GM23338 (cell line): Measurements from ENCODE around the gene HTRA1. TPM values are rescaled to one million over a fixed set of nuclear protein-coding genes. Genes with fewer than 3 reads are reported as not detected.

Experiments
- ATAC-seq: fragments of 200-7000 bp; cut with Tn5 transposase; 3 replicates; pipeline ENCODE4 v1.9.1; 2020
- DNase-seq: peaks from one replicate; pipeline ENCODE4 v3.0.0-alpha.2; 2015; ENCODE audit warnings: low spot score
- H2AFZ ChIP-seq: fragments of 200-600 bp; sonication (generic); 2 replicates; pipeline ENCODE4 v1.8.0; 2016; ENCODE audit warnings: antibody characterized with exemption, mild to moderate bottlenecking, moderate library complexity
- H3F3A ChIP-seq: fragments of 200-600 bp; sonication (generic); replicated peaks from 2 replicates; pipeline ENCODE4 v1.8.0; 2017; ENCODE audit warnings: antibody characterized with exemption, mixed run types, low read depth
- H3K27ac ChIP-seq: fragments of 200-600 bp; sonication (generic); 2 replicates; pipeline ENCODE4 v1.6.1; 2016; ENCODE audit warnings: low read depth
- H3K27me3 ChIP-seq: fragments of 200-600 bp; sonication (generic); 2 replicates; pipeline ENCODE4 v1.8.0; 2016; ENCODE audit warnings: mild to moderate bottlenecking, mixed run types, moderate library complexity; ENCODE audit not compliant: insufficient read depth
- H3K36me3 ChIP-seq: fragments of 200-600 bp; sonication (generic); 2 replicates; pipeline ENCODE4 v1.8.0; 2016; ENCODE audit warnings: mild to moderate bottlenecking; ENCODE audit not compliant: insufficient read depth
- H3K4me1 ChIP-seq: fragments of 200-600 bp; sonication (generic); 2 replicates; pipeline ENCODE4 v1.8.0; 2016; ENCODE audit warnings: mild to moderate bottlenecking, moderate library complexity; ENCODE audit not compliant: insufficient read depth
- H3K4me2 ChIP-seq: fragments of 200-600 bp; sonication (generic); 2 replicates; pipeline ENCODE4 v1.7.1; 2017; ENCODE audit warnings: mixed run types
- H3K4me3 ChIP-seq: fragments of 200-600 bp; sonication (generic); 2 replicates; pipeline ENCODE4 v1.6.1; 2016; ENCODE audit warnings: mixed run types
- H3K79me2 ChIP-seq: fragments of 200-600 bp; sonication (generic); replicated peaks from 2 replicates; pipeline ENCODE4 v1.8.0; 2017; ENCODE audit warnings: mild to moderate bottlenecking; ENCODE audit not compliant: insufficient read depth
- H3K9me2 ChIP-seq: fragments of 200-600 bp; sonication (generic); 2 replicates; pipeline ENCODE4 v1.8.0; 2017; ENCODE audit not compliant: insufficient read depth
- H4K20me1 ChIP-seq: fragments of 200-600 bp; sonication (generic); replicated peaks from 2 replicates; pipeline ENCODE4 v1.8.0; 2017; ENCODE audit warnings: mild to moderate bottlenecking; ENCODE audit not compliant: insufficient read depth
- H3K27ac Mint-ChIP-seq: 2 replicates; pipeline ENCODE4 v1.8.0; 2020; ENCODE audit warnings: inconsistent platforms, mild to moderate bottlenecking, moderate library complexity, mixed read lengths
- H3K27me3 Mint-ChIP-seq: 3 replicates; pipeline ENCODE4 v1.8.0; 2022; ENCODE audit warnings: low read depth, mild to moderate bottlenecking, moderate library complexity, mixed read lengths, inconsistent platforms; ENCODE audit not compliant: insufficient read depth, poor library complexity
- H3K36me3 Mint-ChIP-seq: 3 replicates; pipeline ENCODE4 v1.8.0; 2021; ENCODE audit warnings: low read depth, mild to moderate bottlenecking, inconsistent platforms, moderate library complexity, mixed read lengths
- H3K4me1 Mint-ChIP-seq: 3 replicates; pipeline ENCODE4 v1.8.0; 2020; ENCODE audit warnings: mild to moderate bottlenecking, inconsistent platforms, mixed read lengths
- H3K4me3 Mint-ChIP-seq: 3 replicates; pipeline ENCODE4 v1.8.0; 2021; ENCODE audit warnings: moderate library complexity, mild to moderate bottlenecking, inconsistent platforms, mixed read lengths
- H3K9me3 Mint-ChIP-seq: 3 replicates; pipeline ENCODE4 v1.8.0; 2020; ENCODE audit warnings: moderate library complexity, mild to moderate bottlenecking, inconsistent platforms, mixed read lengths
- CREB1 ChIP-seq: fragments of 250-450 bp; sonication (Bioruptor Pico); IDR thresholded peaks from 2 replicates; pipeline ENCODE4 v1.5.0; 2020; ENCODE audit warnings: low read depth, mild to moderate bottlenecking, moderate library complexity
- ETS1 ChIP-seq: IDR thresholded peaks from 2 replicates; pipeline ENCODE4 v1.6.1; 2016; ENCODE audit warnings: antibody characterized with exemption
- EZH2 ChIP-seq: fragments of 200-600 bp; sonication (generic); IDR thresholded peaks from one replicate; pipeline ENCODE4 v1.8.0; 2017; ENCODE audit warnings: antibody characterized with exemption, mild to moderate bottlenecking, low read depth; ENCODE audit not compliant: unreplicated experiment
- EZH2phosphoT487 ChIP-seq: fragments of 200-600 bp; sonication (generic); IDR thresholded peaks from one replicate; pipeline ENCODE4 v1.8.1; 2018; ENCODE audit warnings: antibody characterized with exemption; ENCODE audit not compliant: unreplicated experiment
- JUNB ChIP-seq: IDR thresholded peaks from one replicate; pipeline ENCODE4 v1.6.1; 2016; ENCODE audit warnings: antibody characterized with exemption; ENCODE audit not compliant: unreplicated experiment
- NANOG ChIP-seq: IDR thresholded peaks from 2 replicates; pipeline ENCODE4 v1.6.1; 2016; ENCODE audit warnings: antibody characterized with exemption, borderline replicate concordance
- POLR2AphosphoS5 ChIP-seq: IDR thresholded peaks from 2 replicates; pipeline ENCODE4 v1.6.1; 2016; ENCODE audit warnings: antibody characterized with exemption, low read depth
- REST ChIP-seq: IDR thresholded peaks from one replicate; pipeline ENCODE4 v1.6.1; 2018; ENCODE audit warnings: antibody characterized with exemption; ENCODE audit not compliant: unreplicated experiment
- STAT1 ChIP-seq: IDR thresholded peaks from one replicate; pipeline ENCODE4 v1.6.1; 2016; ENCODE audit warnings: antibody characterized with exemption; ENCODE audit not compliant: unreplicated experiment
- ZNF114 ChIP-seq: fragments of 250-450 bp; sonication (Bioruptor Pico); IDR thresholded peaks from 2 replicates; pipeline ENCODE4 v1.5.0; 2020; ENCODE audit warnings: mild to moderate bottlenecking, moderate library complexity
- ZNF331 ChIP-seq: fragments of 250-450 bp; sonication (Bioruptor Pico); IDR thresholded peaks from 2 replicates; pipeline ENCODE4 v1.5.0; 2020; ENCODE audit warnings: low read depth, mild to moderate bottlenecking, moderate library complexity
- polyA plus RNA-seq: library from polyadenylated mRNA; unstranded; fragments of >200 nt; fragmentation: Nextera tagmentation; extraction: Ambion mirVana; gene quantifications from 2 replicates; pipeline ENCODE4 v1.2.1, GENCODE V29; 2016
- total RNA-seq: library from RNA; depleted of rRNA; stranded (reverse); fragments of >200 nt; shearing (Covaris generic); gene quantifications from 2 replicates; pipeline ENCODE4 v1.2.3, GENCODE V29; 2014
- TF ChIP-seq, protein P1 (sequence below): fragments of 250-450 bp; sonication (Bioruptor Pico); IDR thresholded peaks from 2 replicates; pipeline ENCODE4 v1.5.0; 2020; ENCODE audit warnings: mild to moderate bottlenecking, moderate library complexity
- TF ChIP-seq, protein P2 (sequence below), 2 experiments: fragments of 200-600 bp in 1 of 2; sonication (generic) in 1 of 2; conservative IDR thresholded peaks; 2 replicates each; pipeline versions ENCODE4 v1.5.1 to v1.6.1; 2016 to 2017; ENCODE audit warnings: antibody characterized with exemption in 2 of 2, low read depth in 2 of 2, mild to moderate bottlenecking in 2 of 2, moderate library complexity in 1 of 2

HTRA1 gene
- total and polyA plus RNA-seq, 2 experiments from 2014 or later: 8.1 to 16.1 TPM

- no peak for DNase-seq
- Histone ChIP-seq H2AFZ (no peak overlapping the region), H3K4me2 (no peak overlapping the region), H3K79me2 (no peaks in the 10 kb centered on the region), H3K36me3 (no peaks in the 10 kb centered on the region; the same call in 1 of the 2 replicates), H3F3A (no peaks in the 10 kb centered on the region), H3K27me3 (no peaks in the 10 kb centered on the region), H3K27ac (no peak overlapping the region), H3K9me2 (no peaks in the 10 kb centered on the region), H3K4me3 (no peak overlapping the region), H3K4me1 (peaks cover 3% of the 10 kb centered on the region; the same call in 1 of the 2 replicates), H4K20me1 (no peaks in the 10 kb centered on the region)
- H3K4me1 Mint-ChIP-seq: no peaks in the 10 kb centered on the region
- ATAC-seq: no peak
- no peak overlapping the region for H3K27ac Mint-ChIP-seq
- TF ChIP-seq REST (no peak), JUNB (no peak), NANOG (no peak), EZH2 (no peak), CREB1 (CRISPR knock-in tag) (no peak), ZNF114 (CRISPR knock-in tag) (no peak), POLR2AphosphoS5 (no peak), ZNF331 (CRISPR knock-in tag) (no peak), STAT1 (no peak), EZH2phosphoT487 (no peak), ETS1 (no peak)
- TF ChIP-seq, protein P1, sequence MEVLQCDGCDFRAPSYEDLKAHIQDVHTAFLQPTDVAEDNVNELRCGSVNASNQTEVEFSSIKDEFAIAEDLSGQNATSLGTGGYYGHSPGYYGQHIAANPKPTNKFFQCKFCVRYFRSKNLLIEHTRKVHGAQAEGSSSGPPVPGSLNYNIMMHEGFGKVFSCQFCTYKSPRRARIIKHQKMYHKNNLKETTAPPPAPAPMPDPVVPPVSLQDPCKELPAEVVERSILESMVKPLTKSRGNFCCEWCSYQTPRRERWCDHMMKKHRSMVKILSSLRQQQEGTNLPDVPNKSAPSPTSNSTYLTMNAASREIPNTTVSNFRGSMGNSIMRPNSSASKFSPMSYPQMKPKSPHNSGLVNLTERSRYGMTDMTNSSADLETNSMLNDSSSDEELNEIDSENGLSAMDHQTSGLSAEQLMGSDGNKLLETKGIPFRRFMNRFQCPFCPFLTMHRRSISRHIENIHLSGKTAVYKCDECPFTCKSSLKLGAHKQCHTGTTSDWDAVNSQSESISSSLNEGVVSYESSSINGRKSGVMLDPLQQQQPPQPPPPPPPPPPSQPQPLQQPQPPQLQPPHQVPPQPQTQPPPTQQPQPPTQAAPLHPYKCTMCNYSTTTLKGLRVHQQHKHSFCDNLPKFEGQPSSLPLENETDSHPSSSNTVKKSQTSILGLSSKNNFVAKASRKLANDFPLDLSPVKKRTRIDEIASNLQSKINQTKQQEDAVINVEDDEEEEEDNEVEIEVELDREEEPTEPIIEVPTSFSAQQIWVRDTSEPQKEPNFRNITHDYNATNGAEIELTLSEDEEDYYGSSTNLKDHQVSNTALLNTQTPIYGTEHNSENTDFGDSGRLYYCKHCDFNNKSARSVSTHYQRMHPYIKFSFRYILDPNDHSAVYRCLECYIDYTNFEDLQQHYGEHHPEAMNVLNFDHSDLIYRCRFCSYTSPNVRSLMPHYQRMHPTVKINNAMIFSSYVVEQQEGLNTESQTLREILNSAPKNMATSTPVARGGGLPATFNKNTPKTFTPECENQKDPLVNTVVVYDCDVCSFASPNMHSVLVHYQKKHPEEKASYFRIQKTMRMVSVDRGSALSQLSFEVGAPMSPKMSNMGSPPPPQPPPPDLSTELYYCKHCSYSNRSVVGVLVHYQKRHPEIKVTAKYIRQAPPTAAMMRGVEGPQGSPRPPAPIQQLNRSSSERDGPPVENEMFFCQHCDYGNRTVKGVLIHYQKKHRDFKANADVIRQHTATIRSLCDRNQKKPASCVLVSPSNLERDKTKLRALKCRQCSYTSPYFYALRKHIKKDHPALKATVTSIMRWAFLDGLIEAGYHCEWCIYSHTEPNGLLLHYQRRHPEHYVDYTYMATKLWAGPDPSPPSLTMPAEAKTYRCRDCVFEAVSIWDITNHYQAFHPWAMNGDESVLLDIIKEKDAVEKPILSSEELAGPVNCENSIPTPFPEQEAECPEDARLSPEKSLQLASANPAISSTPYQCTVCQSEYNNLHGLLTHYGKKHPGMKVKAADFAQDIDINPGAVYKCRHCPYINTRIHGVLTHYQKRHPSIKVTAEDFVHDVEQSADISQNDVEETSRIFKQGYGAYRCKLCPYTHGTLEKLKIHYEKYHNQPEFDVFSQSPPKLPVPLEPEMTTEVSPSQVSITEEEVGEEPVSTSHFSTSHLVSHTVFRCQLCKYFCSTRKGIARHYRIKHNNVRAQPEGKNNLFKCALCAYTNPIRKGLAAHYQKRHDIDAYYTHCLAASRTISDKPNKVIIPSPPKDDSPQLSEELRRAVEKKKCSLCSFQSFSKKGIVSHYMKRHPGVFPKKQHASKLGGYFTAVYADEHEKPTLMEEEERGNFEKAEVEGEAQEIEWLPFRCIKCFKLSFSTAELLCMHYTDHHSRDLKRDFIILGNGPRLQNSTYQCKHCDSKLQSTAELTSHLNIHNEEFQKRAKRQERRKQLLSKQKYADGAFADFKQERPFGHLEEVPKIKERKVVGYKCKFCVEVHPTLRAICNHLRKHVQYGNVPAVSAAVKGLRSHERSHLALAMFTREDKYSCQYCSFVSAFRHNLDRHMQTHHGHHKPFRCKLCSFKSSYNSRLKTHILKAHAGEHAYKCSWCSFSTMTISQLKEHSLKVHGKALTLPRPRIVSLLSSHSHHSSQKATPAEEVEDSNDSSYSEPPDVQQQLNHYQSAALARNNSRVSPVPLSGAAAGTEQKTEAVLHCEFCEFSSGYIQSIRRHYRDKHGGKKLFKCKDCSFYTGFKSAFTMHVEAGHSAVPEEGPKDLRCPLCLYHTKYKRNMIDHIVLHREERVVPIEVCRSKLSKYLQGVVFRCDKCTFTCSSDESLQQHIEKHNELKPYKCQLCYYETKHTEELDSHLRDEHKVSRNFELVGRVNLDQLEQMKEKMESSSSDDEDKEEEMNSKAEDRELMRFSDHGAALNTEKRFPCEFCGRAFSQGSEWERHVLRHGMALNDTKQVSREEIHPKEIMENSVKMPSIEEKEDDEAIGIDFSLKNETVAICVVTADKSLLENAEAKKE: no peak
- TF ChIP-seq, protein P2, sequence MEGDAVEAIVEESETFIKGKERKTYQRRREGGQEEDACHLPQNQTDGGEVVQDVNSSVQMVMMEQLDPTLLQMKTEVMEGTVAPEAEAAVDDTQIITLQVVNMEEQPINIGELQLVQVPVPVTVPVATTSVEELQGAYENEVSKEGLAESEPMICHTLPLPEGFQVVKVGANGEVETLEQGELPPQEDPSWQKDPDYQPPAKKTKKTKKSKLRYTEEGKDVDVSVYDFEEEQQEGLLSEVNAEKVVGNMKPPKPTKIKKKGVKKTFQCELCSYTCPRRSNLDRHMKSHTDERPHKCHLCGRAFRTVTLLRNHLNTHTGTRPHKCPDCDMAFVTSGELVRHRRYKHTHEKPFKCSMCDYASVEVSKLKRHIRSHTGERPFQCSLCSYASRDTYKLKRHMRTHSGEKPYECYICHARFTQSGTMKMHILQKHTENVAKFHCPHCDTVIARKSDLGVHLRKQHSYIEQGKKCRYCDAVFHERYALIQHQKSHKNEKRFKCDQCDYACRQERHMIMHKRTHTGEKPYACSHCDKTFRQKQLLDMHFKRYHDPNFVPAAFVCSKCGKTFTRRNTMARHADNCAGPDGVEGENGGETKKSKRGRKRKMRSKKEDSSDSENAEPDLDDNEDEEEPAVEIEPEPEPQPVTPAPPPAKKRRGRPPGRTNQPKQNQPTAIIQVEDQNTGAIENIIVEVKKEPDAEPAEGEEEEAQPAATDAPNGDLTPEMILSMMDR (conservative IDR thresholded peaks at IDR 0.05; ENCODE audit: low read depth in 2 of 2): no peak
- H3K4me3 Mint-ChIP-seq: no peak overlapping the region
- H3K27me3 Mint-ChIP-seq: no peaks in the 10 kb centered on the region
- peaks cover 10% of the 10 kb centered on the region for H3K36me3 Mint-ChIP-seq
- peaks cover 20% of the 10 kb centered on the region; the same call in 2 of the 3 replicates for H3K9me3 Mint-ChIP-seq
Measured at GRCh38 chr10:122445469-122445868, 15.9 kb upstream of the HTRA1 start.
